Peyer's patch (tissue), 4 donors: ENCODE measurements around the gene E2F2.

Experiments
- CTCF ChIP-seq, 6 experiments: fragments of 450-650 bp in 4 of 6; fragments of 200-600 bp in 2 of 6; sonication (generic) in 1 of 6; IDR thresholded peaks; one replicate each; pipeline ENCODE4 v1.5.1; 2017 to 2019; ENCODE audit warnings: antibody characterized with exemption in 6 of 6, mild to moderate bottlenecking in 3 of 6, moderate library complexity in 1 of 6
- POLR2A ChIP-seq, 2 donors: fragments of 450-650 bp; IDR thresholded peaks; one replicate each; pipeline ENCODE4 v1.5.1; 2017; ENCODE audit warnings: antibody characterized with exemption in 2 of 2, mild to moderate bottlenecking in 2 of 2, moderate library complexity in 2 of 2

- TF ChIP-seq CTCF (IDR thresholded peaks at IDR 0.05) = no peak
- no peak for TF ChIP-seq POLR2A (IDR thresholded peaks at IDR 0.05)
These were observed 39.1 kb upstream of the E2F2 start for GRCh38 chr1:23570001-23570691.
